Left lung (tissue), 10 donors: ENCODE measurements around the gene SRRD. TPM values are rescaled to one million over a fixed set of nuclear protein-coding genes. Genes with fewer than 3 reads are reported as not detected.

Experiments
- ATAC-seq: fragments of 200-7000 bp; cut with Tn5 transposase; one replicate; pipeline ENCODE4 v1.9.1; 2020; ENCODE audit warnings: moderate library complexity
- DNase-seq, 4 donors: peaks; one replicate each; pipeline ENCODE4 v3.0.0-alpha.2; 2013 to 2020
- H3K27ac ChIP-seq, 2 donors: fragments of 200-600 bp; sonication (generic) in 1 of 2; one replicate each; pipeline versions ENCODE4 v1.5.0 to v1.8.0; 2020 to 2021
- H3K27me3 ChIP-seq, 2 donors: fragments of 200-600 bp; sonication (generic) in 1 of 2; one replicate each; pipeline versions ENCODE4 v1.5.0 to v1.8.0; 2020 to 2021
- H3K36me3 ChIP-seq, 2 donors: fragments of 200-600 bp; sonication (generic) in 1 of 2; one replicate each; pipeline versions ENCODE4 v1.5.0 to v1.8.0; 2020 to 2021
- H3K4me1 ChIP-seq, 2 donors: fragments of 200-600 bp; one replicate each; pipeline ENCODE4 v1.8.0; 2021
- H3K4me3 ChIP-seq, 2 donors: fragments of 200-600 bp; sonication (generic) in 1 of 2; one replicate each; pipeline versions ENCODE4 v1.5.0 to v1.8.0; 2020 to 2021; ENCODE audit warnings: mild to moderate bottlenecking in 1 of 2
- H3K9me3 ChIP-seq, 2 donors: fragments of 200-600 bp; sonication (generic) in 1 of 2; one replicate each; pipeline versions ENCODE4 v1.5.0 to v1.8.0; 2020 to 2021
- intact Hi-C, 2 donors: fragments of 100-400 bp; cut with DNase I; formaldehyde crosslinking; loops; one replicate each; pipeline versions ENCODE4 v1.11.2 to v1.14.2; 2022
- polyA plus RNA-seq, 6 donors: library from polyadenylated mRNA; unstranded; fragments of 120-200 nt; gene quantifications; one replicate each; pipeline ENCODE4 v1.2.1, GENCODE V29; 2013; ENCODE audit not compliant: insufficient read length in 6 of 6
- total RNA-seq, 2 donors: library from RNA; stranded (reverse); fragmentation: NEBNext Ultra II Directional; extraction: Animal tissue kit (Norgen Biotek cat#: 25700); gene quantifications; one replicate each; pipeline ENCODE4 v1.2.1, GENCODE V29; 2021
- TF ChIP-seq, protein P1 (sequence below), 2 donors: fragments of 200-600 bp; sonication (generic) in 1 of 2; IDR thresholded peaks; one replicate each; pipeline versions ENCODE4 v1.5.0 to v1.8.0; 2021; ENCODE audit warnings: antibody characterized with exemption in 2 of 2
- donor health status: DM: no; HTN: yes; CAD: no.
- donor health status: DM: no; HTN: no; CAD: no.

Gene SRRD
- total and polyA plus RNA-seq, 8 donors = 18.5 to 33.1 (median 29.4) TPM

DNA sequence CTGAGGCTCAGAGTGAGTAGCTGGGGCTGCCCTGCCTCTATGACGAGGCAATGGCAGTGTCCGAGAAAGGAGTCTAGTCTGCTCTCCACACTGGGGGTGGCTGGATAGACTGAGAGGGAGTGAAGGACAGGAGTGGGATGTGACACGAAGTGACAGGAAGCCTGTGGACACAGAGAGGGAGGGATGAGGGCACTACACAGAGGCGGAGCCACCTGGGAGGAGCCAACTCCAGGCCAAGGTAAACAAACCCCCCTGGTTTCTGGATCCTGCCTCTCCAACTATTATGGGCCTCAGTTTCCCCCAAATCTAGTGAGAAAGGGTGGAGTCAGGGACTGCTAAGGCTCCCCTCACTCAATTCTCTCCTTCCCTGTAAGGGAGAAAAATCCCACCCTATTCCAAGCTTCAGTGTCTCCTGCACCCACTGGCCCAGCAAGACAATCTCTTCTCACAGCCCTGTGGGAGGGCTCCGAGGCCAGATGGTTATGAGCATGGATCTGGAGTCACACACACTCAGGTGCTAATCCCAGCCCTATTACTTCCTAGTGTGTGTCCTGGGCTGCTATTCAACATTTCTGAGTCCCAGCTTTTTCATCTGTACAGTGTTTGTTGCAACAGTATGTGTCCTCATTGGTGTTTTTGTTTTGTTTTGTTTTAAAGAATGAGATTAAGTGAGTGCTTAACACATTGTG lies 29.7 kb upstream of the SRRD start:
- Histone ChIP-seq H3K36me3 (peaks cover 0 to 75% of the 10 kb centered on the region in 2 donors), H3K4me1 (no peaks in the 10 kb centered on the region), H3K9me3 (no peaks in the 10 kb centered on the region), H3K27me3 (no peaks in the 10 kb centered on the region), H3K27ac (no peak overlapping the region), H3K4me3 (no peak overlapping the region)
- DNase-seq (no peak), ATAC-seq (no peak)
- TF ChIP-seq, protein P1, sequence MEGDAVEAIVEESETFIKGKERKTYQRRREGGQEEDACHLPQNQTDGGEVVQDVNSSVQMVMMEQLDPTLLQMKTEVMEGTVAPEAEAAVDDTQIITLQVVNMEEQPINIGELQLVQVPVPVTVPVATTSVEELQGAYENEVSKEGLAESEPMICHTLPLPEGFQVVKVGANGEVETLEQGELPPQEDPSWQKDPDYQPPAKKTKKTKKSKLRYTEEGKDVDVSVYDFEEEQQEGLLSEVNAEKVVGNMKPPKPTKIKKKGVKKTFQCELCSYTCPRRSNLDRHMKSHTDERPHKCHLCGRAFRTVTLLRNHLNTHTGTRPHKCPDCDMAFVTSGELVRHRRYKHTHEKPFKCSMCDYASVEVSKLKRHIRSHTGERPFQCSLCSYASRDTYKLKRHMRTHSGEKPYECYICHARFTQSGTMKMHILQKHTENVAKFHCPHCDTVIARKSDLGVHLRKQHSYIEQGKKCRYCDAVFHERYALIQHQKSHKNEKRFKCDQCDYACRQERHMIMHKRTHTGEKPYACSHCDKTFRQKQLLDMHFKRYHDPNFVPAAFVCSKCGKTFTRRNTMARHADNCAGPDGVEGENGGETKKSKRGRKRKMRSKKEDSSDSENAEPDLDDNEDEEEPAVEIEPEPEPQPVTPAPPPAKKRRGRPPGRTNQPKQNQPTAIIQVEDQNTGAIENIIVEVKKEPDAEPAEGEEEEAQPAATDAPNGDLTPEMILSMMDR (IDR thresholded peaks at IDR 0.05) = no peak
- intact Hi-C loops = no loop called here

DNA sequence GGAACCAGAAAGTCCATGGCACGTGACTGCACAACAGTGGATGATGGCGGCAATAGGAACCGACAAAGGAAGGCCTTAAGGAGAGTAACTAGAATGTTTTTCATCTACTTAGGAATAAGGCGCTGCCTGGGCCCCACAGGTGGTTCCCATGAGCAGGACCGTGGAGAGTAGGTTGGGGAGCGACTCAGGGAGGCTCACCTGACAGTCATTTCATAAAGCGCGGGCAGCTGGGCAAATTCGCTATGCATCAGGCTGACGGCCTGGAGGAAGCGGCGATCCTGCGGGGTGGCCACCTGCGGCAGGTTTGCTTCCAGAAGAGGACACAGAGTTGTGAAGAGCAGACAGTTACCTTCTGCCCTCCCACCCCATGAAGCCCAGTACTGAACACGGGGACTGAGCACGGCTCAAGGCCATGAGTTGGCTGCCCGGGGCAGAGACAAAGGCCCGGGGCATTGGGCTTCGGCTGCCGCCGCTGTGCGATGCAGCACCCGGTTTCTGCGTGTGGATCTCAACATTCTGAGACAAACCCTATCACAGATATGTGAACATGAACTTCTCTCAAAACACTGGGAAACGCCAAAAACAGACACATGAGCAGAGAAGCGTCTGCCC lies 25.9 kb upstream of the SRRD start:
- ATAC-seq (no peak), DNase-seq (no peak)
- intact Hi-C loops = no loop called here
- H3K36me3 ChIP-seq = peaks cover 0 to 71% of the 10 kb centered on the region in 2 donors
- TF ChIP-seq, protein P1 (IDR thresholded peaks at IDR 0.05) = no peak
- no peaks in the 10 kb centered on the region for H3K9me3 ChIP-seq
- H3K4me1 ChIP-seq = no peaks in the 10 kb centered on the region
- H3K4me3 ChIP-seq = no peak overlapping the region
- H3K27ac ChIP-seq = no peak overlapping the region
- no peaks in the 10 kb centered on the region for H3K27me3 ChIP-seq

DNA sequence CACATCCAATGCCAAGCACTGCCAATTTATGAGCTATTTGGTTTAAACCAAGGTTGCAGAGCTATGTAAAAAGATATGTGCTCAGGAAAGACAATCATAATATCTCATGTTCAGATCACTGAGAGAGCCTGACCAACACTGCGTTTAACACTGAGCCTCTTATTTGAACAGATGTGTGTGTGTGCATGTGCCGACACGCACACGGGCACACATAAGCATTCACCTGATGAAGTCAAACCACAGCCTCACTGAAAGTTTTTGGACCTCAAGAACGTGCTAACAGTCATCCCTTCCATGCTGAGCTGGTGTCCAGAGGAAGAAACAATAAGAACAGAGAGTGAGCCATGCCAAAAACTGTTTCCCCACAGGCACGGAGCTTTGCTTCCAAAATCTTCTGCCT lies 23.5 kb upstream of the SRRD start:
- H3K27me3 ChIP-seq = no peaks in the 10 kb centered on the region
- no peaks in the 10 kb centered on the region for H3K9me3 ChIP-seq
- TF ChIP-seq, protein P1 (IDR thresholded peaks at IDR 0.05) = no peak
- peaks cover 0 to 80% of the 10 kb centered on the region in 2 donors for H3K36me3 ChIP-seq
- H3K4me3 ChIP-seq = no peak overlapping the region
- no peak overlapping the region for H3K27ac ChIP-seq
- intact Hi-C loops = loop anchor here in 1 of 2 donors (10.0 kb wide), 1 partner anchor 65 kb away; no protein-coding TSS in a partner anchor
- DNase-seq (no peak), ATAC-seq (no peak)
- no peaks in the 10 kb centered on the region for H3K4me1 ChIP-seq

DNA sequence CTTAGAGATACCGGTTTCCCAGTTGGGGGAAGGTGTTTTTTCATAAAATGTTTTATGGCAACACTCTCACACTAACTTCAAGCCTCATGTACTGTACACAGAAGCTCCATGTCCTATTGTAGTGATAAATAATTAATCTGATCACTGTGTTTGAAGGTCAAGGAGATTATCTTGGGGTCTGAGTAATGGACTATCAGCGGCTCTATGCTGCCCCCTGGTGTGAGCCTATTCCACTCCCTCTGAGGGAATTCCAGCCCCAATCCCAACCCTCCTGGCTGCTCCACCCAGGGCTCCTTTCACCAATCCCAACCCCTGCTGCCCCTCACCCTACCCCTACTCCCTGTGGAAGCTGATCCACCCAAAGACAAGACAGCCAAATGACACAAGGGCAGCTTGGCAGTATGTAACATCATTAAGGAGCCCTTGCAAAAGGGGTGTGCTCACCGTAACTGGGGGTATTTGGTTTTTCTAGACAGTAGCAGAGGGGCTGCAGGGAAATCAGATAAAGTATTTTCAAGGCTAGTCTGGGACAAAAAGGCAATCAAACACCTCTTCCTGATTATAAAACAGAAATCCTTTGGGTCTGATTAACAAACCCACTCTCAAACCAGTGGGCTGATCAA lies 22.4 kb upstream of the SRRD start:
- ATAC-seq = peak; percentile 89
- intact Hi-C loops = loop anchor here in 1 of 2 donors (10.0 kb wide), 1 partner anchor 66 kb away; no protein-coding TSS in a partner anchor

More for the DNA sequence above, 22.4 kb upstream of the SRRD start:
- Histone ChIP-seq H3K4me3 (no peak overlapping the region), H3K27me3 (no peaks in the 10 kb centered on the region), H3K9me3 (no peaks in the 10 kb centered on the region), H3K4me1 (no peaks in the 10 kb centered on the region), H3K36me3 (peaks cover 0 to 82% of the 10 kb centered on the region in 2 donors), H3K27ac (no peak overlapping the region)
- TF ChIP-seq, protein P1 (IDR thresholded peaks at IDR 0.05) = peak; percentile 58 to 70
- peak in 1 of 4 donors; percentile 24 for DNase-seq
